Ishikawa (cell line): ENCODE measurements around the gene BCL2L13.

Source experiments
- CEBPB ChIP-seq: IDR thresholded peaks from 2 replicates; pipeline ENCODE4 v1.6.1; 2012
- CREB1 ChIP-seq: IDR thresholded peaks from 2 replicates; pipeline ENCODE4 v1.6.1; 2012; ENCODE audit warnings: low read depth
- EP300 ChIP-seq: IDR thresholded peaks from 2 replicates; pipeline ENCODE4 v1.6.1; 2012; ENCODE audit warnings: borderline replicate concordance
- FOXM1 ChIP-seq: IDR thresholded peaks from 2 replicates; pipeline ENCODE4 v1.6.1; 2012; ENCODE audit warnings: low read depth, borderline replicate concordance
- MAX ChIP-seq: IDR thresholded peaks from 2 replicates; pipeline ENCODE4 v1.6.1; 2012
- RAD21 ChIP-seq: IDR thresholded peaks from 2 replicates; pipeline ENCODE4 v1.6.1; 2012; ENCODE audit warnings: low read depth
- REST ChIP-seq: IDR thresholded peaks from 2 replicates; pipeline ENCODE4 v1.6.1; 2012; ENCODE audit warnings: low read depth, mild to moderate bottlenecking
- TAF1 ChIP-seq: IDR thresholded peaks from 2 replicates; pipeline ENCODE4 v1.6.1; 2012; ENCODE audit warnings: low read depth, mild to moderate bottlenecking
- TCF12 ChIP-seq: IDR thresholded peaks from 2 replicates; pipeline ENCODE4 v1.6.1; 2012; ENCODE audit warnings: low read depth
- TEAD4 ChIP-seq: IDR thresholded peaks from 2 replicates; pipeline ENCODE4 v1.6.1; 2012
- YY1 ChIP-seq: IDR thresholded peaks from 2 replicates; pipeline ENCODE4 v1.6.1; 2012; ENCODE audit warnings: low read depth

GRCh38 chr22:17647991-17648390 lies 9.4 kb downstream of the BCL2L13 start:
- TF ChIP-seq FOXM1 = no peak
- TF ChIP-seq TAF1 = no peak
- no peak for TF ChIP-seq EP300
- TF ChIP-seq RAD21 = no peak
- TF ChIP-seq MAX = no peak
- TF ChIP-seq TEAD4 = no peak
- TF ChIP-seq TCF12 = no peak
- no peak for TF ChIP-seq REST
- TF ChIP-seq CEBPB = no peak
- TF ChIP-seq YY1 = no peak
- no peak for TF ChIP-seq CREB1
